LoVo (cell line): ENCODE results near the gene CIAPIN1.

Source experiments
- DNase-seq: peaks from one replicate; pipeline ENCODE4 v3.0.0-alpha.2; 2016; ENCODE audit warnings: low spot score

Gene CIAPIN1

DNA sequence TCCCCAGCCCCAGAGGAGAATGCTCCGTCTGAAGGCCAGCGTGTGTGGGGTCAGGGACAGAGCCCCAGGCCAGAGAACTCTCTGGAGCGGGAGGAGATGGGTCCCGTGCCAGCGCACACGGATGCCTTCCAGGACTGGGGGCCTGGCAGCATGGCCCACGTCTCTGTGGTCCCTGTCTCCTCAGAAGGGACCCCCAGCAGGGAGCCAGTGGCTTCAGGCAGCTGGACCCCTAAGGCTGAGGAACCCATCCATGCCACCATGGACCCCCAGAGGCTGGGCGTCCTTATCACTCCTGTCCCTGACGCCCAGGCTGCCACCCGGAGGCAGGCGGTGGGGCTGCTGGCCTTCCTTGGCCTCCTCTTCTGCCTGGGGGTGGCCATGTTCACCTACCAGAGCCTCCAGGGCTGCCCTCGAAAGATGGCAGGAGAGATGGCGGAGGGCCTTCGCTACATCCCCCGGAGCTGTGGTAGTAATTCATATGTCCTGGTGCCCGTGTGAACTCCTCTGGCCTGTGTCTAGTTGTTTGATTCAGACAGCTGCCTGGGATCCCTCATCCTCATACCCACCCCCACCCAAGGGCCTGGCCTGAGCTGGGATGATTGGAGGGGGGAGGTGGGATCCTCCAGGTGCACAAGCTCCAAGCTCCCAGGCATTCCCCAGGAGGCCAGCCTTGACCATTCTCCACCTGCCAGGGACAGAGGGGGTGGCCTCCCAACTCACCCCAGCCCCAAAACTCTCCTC lies 64.5 kb downstream of the CIAPIN1 start:
- no peak for DNase-seq

DNA sequence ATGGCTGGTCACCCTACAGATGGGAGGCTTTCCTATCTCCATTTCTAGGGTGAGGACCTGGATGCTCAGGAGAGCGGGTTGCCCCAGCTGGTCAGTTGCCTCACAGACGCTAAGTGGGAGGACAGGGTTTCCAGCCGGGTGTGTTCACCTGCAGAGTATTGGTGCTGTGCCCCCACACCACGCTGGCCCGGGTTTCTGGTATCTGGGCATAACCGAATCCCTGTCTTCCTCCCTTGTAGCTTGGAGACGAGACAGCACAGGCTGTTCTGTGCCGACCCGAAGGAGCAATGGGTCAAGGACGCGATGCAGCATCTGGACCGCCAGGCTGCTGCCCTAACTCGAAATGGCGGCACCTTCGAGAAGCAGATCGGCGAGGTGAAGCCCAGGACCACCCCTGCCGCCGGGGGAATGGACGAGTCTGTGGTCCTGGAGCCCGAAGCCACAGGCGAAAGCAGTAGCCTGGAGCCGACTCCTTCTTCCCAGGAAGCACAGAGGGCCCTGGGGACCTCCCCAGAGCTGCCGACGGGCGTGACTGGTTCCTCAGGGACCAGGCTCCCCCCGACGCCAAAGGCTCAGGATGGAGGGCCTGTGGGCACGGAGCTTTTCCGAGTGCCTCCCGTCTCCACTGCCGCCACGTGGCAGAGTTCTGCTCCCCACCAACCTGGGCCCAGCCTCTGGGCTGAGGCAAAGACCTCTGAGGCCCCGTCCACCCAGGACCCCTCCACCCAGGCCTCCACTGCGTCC lies 65.2 kb downstream of the CIAPIN1 start:
- no peak for DNase-seq

DNA sequence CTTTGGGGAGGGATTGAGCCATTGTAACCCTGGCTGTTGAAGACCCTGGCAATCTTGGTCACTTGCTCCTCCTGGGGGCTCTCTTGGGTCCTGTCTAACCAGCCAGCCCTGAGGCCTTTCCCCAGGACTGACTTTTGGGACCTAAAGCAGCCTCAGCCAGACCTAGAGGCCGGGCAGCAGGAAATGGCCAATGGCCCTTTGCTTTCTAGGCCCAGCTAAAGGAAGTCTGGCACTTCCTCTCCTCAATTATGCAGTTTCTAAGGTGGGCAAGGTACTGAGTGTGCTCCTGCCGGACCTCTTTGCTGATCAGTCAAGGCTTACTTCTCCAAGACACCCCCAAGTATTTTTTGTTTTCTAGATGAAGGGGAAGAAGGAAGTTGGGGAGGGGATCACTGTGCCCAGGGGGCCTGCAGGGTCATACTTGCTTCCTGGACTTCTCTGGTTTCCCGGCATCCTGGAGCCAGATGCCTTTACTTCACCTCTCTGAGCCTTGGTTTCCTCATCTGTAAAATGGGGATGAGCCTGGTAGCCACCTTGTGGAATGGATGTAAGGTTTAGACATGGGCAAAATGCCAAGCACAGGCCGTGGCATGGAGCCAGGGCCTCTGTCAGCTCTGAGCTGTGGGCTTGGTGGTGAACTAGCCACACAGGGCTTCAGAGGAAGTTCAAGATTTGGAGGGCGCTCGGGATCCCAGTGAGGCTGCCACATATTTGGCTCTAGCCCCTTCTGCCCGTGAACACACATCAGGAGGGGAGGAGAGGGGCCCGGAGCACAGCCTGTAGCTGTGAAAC lies 66.3 kb downstream of the CIAPIN1 start:
- DNase-seq: no peak

DNA sequence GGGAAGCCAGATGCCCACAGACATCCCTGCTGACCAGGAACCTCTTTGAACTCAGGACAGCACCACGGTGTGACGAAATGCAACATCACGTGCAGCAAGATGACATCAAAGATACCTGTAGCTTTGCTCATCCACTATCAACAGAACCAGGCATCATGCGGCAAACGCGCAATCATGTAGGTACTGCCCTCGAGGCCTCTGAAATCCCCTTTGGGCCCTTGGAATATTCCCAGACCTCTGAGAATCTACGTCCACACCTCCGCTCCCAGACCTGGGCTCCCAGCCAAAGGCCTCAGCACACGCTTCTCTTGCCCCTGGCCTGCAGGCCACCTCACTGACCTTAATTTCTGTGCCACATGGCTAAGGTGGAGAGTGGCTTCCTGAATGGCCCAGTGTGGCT lies 67.6 kb downstream of the CIAPIN1 start:
- no peak for DNase-seq
